HUES64 (cell line): ENCODE measurements around the gene CT45A8. TPM values are rescaled to one million over a fixed set of nuclear protein-coding genes. Genes with fewer than 3 reads are reported as not detected.
"Not testable (repeated sequence)": the region's sequence is repeated elsewhere in the genome, so short reads cannot be mapped to it uniquely, and the experiment has no call there.

ENCODE experiments used
- H3K27ac ChIP-seq: 2 replicates; pipeline ENCODE4 v1.7.0; 2013; ENCODE audit warnings: low read depth, low read length, inconsistent platforms
- H3K27me3 ChIP-seq: 2 replicates; pipeline ENCODE4 v1.6.1; 2013; ENCODE audit warnings: mild to moderate bottlenecking, low read length; ENCODE audit not compliant: insufficient read depth
- H3K36me3 ChIP-seq: 2 replicates; pipeline ENCODE4 v1.6.1; 2013; ENCODE audit warnings: mild to moderate bottlenecking, low read length; ENCODE audit not compliant: insufficient read depth
- H3K4me1 ChIP-seq: 2 replicates; pipeline ENCODE4 v1.6.1; 2013; ENCODE audit warnings: mild to moderate bottlenecking, low read length, moderate library complexity; ENCODE audit not compliant: insufficient read depth
- H3K4me3 ChIP-seq: 2 replicates; pipeline ENCODE4 v1.5.1; 2013; ENCODE audit warnings: mild to moderate bottlenecking, low read length, moderate library complexity
- H3K9ac ChIP-seq: 2 replicates; pipeline ENCODE4 v1.6.1; 2013; ENCODE audit warnings: mild to moderate bottlenecking, low read depth, low read length
- H3K9me3 ChIP-seq: 2 replicates; pipeline ENCODE4 v1.6.1; 2013; ENCODE audit warnings: low read depth, low read length; ENCODE audit not compliant: insufficient read depth
- WGBS: fragments of 150-250, 120-280 bp; methylation state at CpG from one replicate; pipeline ENCODE4 v1.1.7; 2013; ENCODE audit warnings: missing lambda C conversion rate; 5-methylcytosine and 5-hydroxymethylcytosine counted together
- polyA plus RNA-seq, 2 experiments: library from polyadenylated mRNA; stranded (reverse); fragments of 50-300 nt; gene quantifications; one replicate each; pipeline ENCODE4 v1.2.3, GENCODE V29; 2013

The CT45A8 gene, protein sequence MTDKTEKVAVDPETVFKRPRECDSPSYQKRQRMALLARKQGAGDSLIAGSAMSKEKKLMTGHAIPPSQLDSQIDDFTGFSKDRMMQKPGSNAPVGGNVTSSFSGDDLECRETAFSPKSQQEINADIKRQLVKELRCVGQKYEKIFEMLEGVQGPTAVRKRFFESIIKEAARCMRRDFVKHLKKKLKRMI
- polyA plus RNA-seq (2013, experiment 1 of 2): not detected
- polyA plus RNA-seq (2013, experiment 2 of 2): not detected

DNA sequence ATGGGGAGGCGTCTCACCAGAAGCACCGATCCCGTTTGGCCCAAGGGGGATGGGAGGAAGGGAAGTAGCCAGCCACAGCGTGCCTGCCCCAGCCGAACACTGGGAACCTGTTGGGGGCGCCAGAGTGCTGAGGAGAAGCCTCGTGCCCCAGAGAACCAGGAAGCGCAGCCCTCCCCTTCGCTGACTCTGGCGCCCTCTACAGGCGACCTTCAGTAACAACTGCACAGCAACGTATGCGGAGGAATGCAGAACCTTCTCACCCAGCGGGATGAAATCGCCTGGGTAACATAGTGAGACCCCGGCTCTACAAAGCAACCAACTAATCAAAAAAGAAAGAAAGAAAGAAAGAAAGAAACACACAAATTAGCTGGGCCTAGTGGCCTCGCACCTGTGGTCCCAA, at the start of gene CT45A8:
Gene CT45A8 (minus strand): TSS at position 101 of the 400 bp plus-strand sequence. CDS start 3,755 bp downstream, outside the sequence.
- H3K9me3 ChIP-seq, H3K4me1 ChIP-seq, H3K9ac ChIP-seq, H3K36me3 ChIP-seq, H3K27ac ChIP-seq, H3K4me3 ChIP-seq, H3K27me3 ChIP-seq: not testable (repeated sequence)
- WGBS: no CpG with 5 or more reads among the region's 17 CpGs

DNA sequence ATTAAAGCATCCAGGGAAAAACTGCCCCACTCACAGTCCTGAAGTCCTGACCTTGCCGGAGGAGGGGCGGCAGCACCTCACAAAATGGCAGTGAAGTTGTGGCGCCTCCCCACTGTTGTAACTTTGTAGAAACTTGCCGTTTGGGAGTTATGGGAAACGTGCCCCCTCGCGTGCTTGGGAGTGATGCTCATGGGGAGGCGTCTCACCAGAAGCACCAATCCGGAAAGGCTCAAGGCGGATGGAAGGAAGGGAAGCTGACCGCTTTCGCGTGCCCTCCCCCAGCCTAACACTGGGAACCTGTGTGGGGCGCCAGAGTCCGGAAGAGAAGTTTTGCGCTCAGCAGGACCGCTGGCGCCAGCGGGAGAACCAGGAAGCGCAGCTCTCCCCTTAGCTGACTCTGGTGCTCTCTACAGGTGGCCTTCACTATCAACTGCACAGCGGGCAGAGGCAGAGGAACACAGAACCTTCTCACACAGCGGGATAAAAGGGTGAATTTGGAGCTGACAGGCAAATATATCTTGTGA, 39.0 kb upstream of the CT45A8 start, which contains the start of the genes CT45A10 and SAGE1:
Gene CT45A10 (minus strand): TSS at position 151 of the 524 bp plus-strand sequence. CDS start 8,100 bp downstream, outside the sequence.
Gene SAGE1 (plus strand): TSS at position 423 of the 524 bp plus-strand sequence. CDS start 2,527 bp downstream, outside the sequence.
- H3K4me3 ChIP-seq: no peak within 1 kb of the TSS
- H3K9ac ChIP-seq: no peak within 1 kb of the TSS
- 0 out of 2 replicates have a peak, but pooled peaks cover 4% of the 10 kb centered on the region for H3K9me3 ChIP-seq
- 66% methylated on average over 21 of the region's 22 CpGs for WGBS
- H3K27me3 ChIP-seq: no peaks in the 10 kb centered on the region
- H3K4me1 ChIP-seq: no peaks in the 10 kb centered on the region
- no peaks in the 10 kb centered on the region for H3K36me3 ChIP-seq
- no peak within 1 kb of the TSS for H3K27ac ChIP-seq

DNA sequence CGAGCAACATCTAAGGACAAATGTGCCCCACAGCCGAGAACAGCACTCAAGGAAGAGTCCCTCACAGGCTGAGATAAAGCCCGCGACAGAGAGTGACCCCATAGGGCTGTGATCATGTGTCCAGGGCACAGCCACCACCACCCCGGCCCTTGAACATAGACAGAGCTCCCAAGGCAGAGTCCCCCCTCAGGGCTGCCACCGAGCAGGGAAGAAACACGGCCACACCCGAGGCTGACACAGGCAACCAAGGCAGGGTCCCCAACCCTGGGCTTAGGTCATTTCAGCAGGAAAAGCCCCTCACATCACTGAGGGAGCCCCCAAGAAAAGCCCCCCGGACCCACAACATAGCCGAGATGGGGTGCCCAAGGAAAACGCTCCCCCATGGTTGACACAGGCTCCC, 38.4 kb upstream of the CT45A8 start:
- H3K9me3 ChIP-seq: 0 out of 2 replicates have a peak, but pooled peaks cover 4% of the 10 kb centered on the region

GRCh38 chrX:135890087-135890585, 35.8 kb upstream of the CT45A8 start:
- 0 out of 2 replicates have a peak, but pooled peaks cover 4% of the 10 kb centered on the region for H3K9me3 ChIP-seq
- H3K9ac ChIP-seq: no peak overlapping the region
- H3K27me3 ChIP-seq: no peaks in the 10 kb centered on the region
- H3K27ac ChIP-seq: no peak overlapping the region
- 91% methylated on average over 14 of the region's 14 CpGs for WGBS
- no peaks in the 10 kb centered on the region for H3K36me3 ChIP-seq
- no peaks in the 10 kb centered on the region for H3K4me1 ChIP-seq
- no peak overlapping the region for H3K4me3 ChIP-seq

More for the DNA sequence above, 38.4 kb upstream of the CT45A8 start:
- Histone ChIP-seq H3K27me3 (no peaks in the 10 kb centered on the region), H3K4me3 (no peak overlapping the region), H3K27ac (no peak overlapping the region), H3K9ac (no peak overlapping the region), H3K4me1 (no peaks in the 10 kb centered on the region), H3K36me3 (no peaks in the 10 kb centered on the region)
- WGBS: 92% methylated on average over 11 of the region's 11 CpGs

GRCh38 chrX:135888976-135889375, 34.6 kb upstream of the CT45A8 start:
- not testable (repeated sequence) for H3K27ac ChIP-seq, H3K9ac ChIP-seq, H3K4me1 ChIP-seq, H3K36me3 ChIP-seq, H3K9me3 ChIP-seq, H3K4me3 ChIP-seq, H3K27me3 ChIP-seq
- 67% methylated on average over 13 of the region's 15 CpGs for WGBS

GRCh38 chrX:135888230-135888629, 33.9 kb upstream of the CT45A8 start:
- H3K27ac ChIP-seq, H3K4me1 ChIP-seq, H3K9me3 ChIP-seq, H3K36me3 ChIP-seq, H3K4me3 ChIP-seq, H3K27me3 ChIP-seq, H3K9ac ChIP-seq: not testable (repeated sequence)
- 94% methylated on average over 5 of the region's 18 CpGs for WGBS

GRCh38 chrX:135882741-135883140, 28.4 kb upstream of the CT45A8 start:
- H3K4me1 ChIP-seq, H3K4me3 ChIP-seq, H3K27me3 ChIP-seq, H3K27ac ChIP-seq, H3K9ac ChIP-seq, H3K9me3 ChIP-seq, H3K36me3 ChIP-seq: not testable (repeated sequence)
- WGBS: 63% methylated on average over 1 of the region's 5 CpGs

GRCh38 chrX:135871712-135872111, 17.4 kb upstream of the CT45A8 start, which contains the start of gene CT45A9:
TSS of gene CT45A9 (minus strand) at chrX:135871812. CDS start at chrX:135868061, 3,751 bp downstream.
- H3K27ac ChIP-seq, H3K27me3 ChIP-seq, H3K9me3 ChIP-seq, H3K9ac ChIP-seq, H3K4me1 ChIP-seq, H3K36me3 ChIP-seq, H3K4me3 ChIP-seq: not testable (repeated sequence)
- WGBS: no CpG with 5 or more reads among the region's 17 CpGs

GRCh38 chrX:135837180-135837579, 17.2 kb downstream of the CT45A8 start, which contains the start of gene CT45A7:
TSS of gene CT45A7 (minus strand) at chrX:135837280. CDS start at chrX:135833533, 3,747 bp downstream.
- WGBS: no CpG with 5 or more reads among the region's 17 CpGs
- not testable (repeated sequence) for H3K9me3 ChIP-seq, H3K36me3 ChIP-seq, H3K4me3 ChIP-seq, H3K9ac ChIP-seq, H3K27me3 ChIP-seq, H3K4me1 ChIP-seq, H3K27ac ChIP-seq

DNA sequence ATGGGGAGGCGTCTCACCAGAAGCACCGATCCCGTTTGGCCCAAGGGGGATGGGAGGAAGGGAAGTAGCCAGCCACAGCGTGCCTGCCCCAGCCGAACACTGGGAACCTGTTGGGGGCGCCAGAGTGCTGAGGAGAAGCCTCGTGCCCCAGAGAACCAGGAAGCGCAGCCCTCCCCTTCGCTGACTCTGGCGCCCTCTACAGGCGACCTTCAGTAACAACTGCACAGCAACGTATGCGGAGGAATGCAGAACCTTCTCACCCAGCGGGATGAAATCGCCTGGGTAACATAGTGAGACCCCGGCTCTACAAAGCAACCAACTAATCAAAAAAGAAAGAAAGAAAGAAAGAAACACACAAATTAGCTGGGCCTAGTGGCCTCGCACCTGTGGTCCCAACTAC, 34.4 kb downstream of the CT45A8 start, which contains the start of gene CT45A2:
Gene CT45A2 (minus strand): TSS at position 101 of the 400 bp plus-strand sequence. CDS start 3,747 bp downstream, outside the sequence.
- not testable (repeated sequence) for H3K27me3 ChIP-seq, H3K36me3 ChIP-seq, H3K4me1 ChIP-seq, H3K9ac ChIP-seq, H3K4me3 ChIP-seq, H3K27ac ChIP-seq, H3K9me3 ChIP-seq
- no CpG with 5 or more reads among the region's 17 CpGs for WGBS

DNA sequence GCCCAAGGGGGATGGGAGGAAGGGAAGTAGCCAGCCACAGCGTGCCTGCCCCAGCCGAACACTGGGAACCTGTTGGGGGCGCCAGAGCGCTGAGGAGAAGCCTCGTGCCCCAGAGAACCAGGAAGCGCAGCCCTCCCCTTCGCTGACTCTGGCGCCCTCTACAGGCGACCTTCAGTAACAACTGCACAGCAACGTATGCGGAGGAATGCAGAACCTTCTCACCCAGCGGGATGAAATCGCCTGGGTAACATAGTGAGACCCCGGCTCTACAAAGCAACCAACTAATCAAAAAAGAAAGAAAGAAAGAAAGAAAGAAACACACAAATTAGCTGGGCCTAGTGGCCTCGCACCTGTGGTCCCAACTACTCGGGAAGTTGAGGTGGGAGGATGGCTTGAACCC, 51.7 kb downstream of the CT45A8 start, which contains the start of gene CT45A6:
Gene CT45A6 (minus strand): TSS at position 101 of the 400 bp plus-strand sequence. CDS start 3,794 bp downstream, outside the sequence.
- H3K9ac ChIP-seq, H3K36me3 ChIP-seq, H3K9me3 ChIP-seq, H3K27me3 ChIP-seq, H3K4me1 ChIP-seq, H3K4me3 ChIP-seq, H3K27ac ChIP-seq: not testable (repeated sequence)
- no CpG with 5 or more reads among the region's 16 CpGs for WGBS
